Measurements from ENCODE around the gene S100A9. TPM values are rescaled to one million over a fixed set of nuclear protein-coding genes. Genes with fewer than 3 reads are reported as not detected.

Gene S100A9
- total RNA-seq: 0.82 TPM in 1 of 2 replicates, not detected in the other

GRCh38 chr1:153357853-153358690 is at the start of gene S100A9:
TSS of gene S100A9 (plus strand) at chr1:153357854. CDS start at chr1:153358284, 430 bp downstream.

DNA sequence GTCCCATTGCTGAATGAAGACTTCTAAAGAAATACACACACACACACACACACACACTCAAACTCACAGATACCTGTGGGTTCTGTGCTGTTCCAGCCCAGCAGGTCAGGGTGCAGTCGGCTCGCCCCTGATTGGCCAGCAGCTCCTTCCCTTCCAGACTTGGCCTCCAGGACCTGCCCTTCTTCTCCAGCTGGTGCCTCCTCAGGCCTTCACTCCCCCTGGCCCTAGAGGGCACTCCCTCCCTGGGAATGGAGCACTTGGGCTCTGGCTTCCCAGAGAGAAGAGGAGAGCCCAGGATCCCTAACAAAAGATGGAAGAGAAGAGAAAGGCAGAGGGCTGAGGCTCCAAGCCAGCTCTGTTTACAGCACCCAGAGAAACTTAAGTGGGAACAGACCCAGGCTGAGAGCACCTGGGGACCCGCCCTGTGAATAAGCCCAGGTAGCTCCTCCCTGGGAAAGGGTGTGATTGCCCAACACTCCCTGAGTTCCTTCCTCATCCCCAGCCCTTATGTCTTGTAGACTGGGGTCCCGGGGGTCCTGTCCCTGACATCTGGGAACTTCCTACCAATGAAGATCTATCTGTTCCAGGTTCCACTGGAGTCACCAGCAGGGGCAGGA is 45.0 kb upstream of the S100A9 start, which contains the start of gene PGLYRP3:
PGLYRP3 (minus strand) TSS at position 383 of the 617 bp plus-strand sequence. CDS start 2,287 bp downstream, outside the sequence.

DNA sequence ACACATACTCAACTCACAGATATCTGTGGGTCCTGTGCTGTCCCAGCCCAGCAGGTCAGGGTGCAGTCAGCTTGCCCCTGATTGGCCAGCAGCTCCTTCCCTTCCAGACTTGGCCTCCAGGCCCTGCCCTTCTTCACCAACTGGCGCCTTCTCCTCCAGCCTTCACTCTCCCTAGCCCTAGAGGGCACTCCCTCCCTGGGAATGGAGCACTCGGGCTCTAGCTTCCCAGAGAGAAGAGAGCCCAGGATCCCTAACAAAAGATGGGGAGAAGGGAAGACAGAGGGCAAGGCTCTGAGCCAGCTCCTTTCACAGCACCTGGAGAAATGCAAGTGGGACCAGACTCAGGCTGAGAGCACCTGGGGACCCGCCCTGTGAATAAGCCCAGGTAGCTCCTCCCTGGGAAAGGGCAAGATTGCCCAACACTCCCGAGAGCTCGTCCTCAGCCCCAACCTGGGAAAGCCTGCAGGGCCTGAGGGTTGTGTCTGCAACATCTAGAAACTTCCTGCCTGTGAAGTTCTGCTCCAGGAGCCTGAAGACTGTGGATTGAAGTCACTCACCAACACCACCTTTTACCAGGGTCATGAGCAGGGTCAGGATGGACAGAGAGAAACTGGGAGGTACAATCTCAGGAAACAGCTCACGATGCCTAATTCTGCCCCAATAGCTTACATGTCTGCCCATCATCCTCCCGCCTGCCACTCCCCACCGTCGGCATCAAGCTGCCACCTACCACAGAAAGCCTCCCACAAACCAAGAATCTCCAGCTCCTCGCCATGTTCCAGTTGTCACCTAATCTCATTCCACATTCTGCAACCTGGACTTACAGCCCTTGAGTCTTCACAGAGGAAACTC is 8.9 kb upstream of the S100A9 start, which contains the start of gene PGLYRP4:
PGLYRP4 (minus strand) TSS at position 331 of the 852 bp plus-strand sequence. CDS start 909 bp downstream, outside the sequence.

DNA sequence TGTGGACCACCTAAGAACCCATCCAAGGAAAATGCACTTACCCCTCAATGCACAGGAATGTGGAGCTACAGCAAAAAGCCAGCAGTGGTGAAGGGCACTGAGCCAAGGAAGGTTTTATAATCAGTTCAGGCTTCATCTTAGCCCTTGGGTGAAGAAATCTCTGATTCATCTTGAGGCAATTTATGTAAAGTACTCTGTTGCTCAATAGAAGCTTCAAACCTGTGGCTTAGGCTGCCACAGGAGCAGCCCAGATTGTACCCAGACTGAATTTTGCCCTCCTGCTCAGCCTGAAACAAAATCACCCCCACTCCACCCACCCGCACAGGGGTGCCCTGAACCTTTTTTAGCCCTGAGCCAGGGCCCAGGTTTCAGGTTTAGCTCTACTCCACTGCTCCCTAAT is 17.9 kb downstream of the S100A9 start, which contains the start of gene S100A12:
S100A12 (minus strand) TSS at position 111 of the 400 bp plus-strand sequence. CDS start 1,029 bp downstream, outside the sequence.

GRCh38 chr1:153390938-153391710 is 33.5 kb downstream of the S100A9 start, which contains the start of gene S100A8:
TSS of gene S100A8 (minus strand) at chr1:153391073. CDS start at chr1:153390535, 538 bp downstream.

Other genes with a start within 250 kb of the S100A9 start
- gene SPRR2F, start 244.3 kb upstream of the S100A9 start, total RNA-seq: not detected in 2 replicates
- gene SPRR2G, start 207.0 kb upstream of the S100A9 start, total RNA-seq: not detected in 2 replicates
- gene LELP1, start 154.4 kb upstream of the S100A9 start, total RNA-seq: not detected in 2 replicates
- gene PRR9, start 140.3 kb upstream of the S100A9 start, total RNA-seq: 0.12 TPM in 1 of 2 replicates, not detected in the other
- gene LORICRIN, start 98.2 kb upstream of the S100A9 start, total RNA-seq: not detected in 2 replicates
- gene PGLYRP3, start 44.9 kb upstream of the S100A9 start, total RNA-seq: not detected in 2 replicates
- gene PGLYRP4, start 9.0 kb upstream of the S100A9 start, total RNA-seq: not detected in 2 replicates
- not detected in 2 replicates for gene S100A12, start 17.8 kb downstream of the S100A9 start, total RNA-seq
- not detected in 2 replicates for gene S100A8, start 33.2 kb downstream of the S100A9 start, total RNA-seq
- gene S100A7A, start 58.7 kb downstream of the S100A9 start, total RNA-seq: not detected in 2 replicates
- not detected in 2 replicates for gene S100A7, start 102.8 kb downstream of the S100A9 start, total RNA-seq
- 841 and 1,509 TPM in 2 replicates for gene S100A6, start 178.1 kb downstream of the S100A9 start, total RNA-seq
- gene S100A5, start 183.1 kb downstream of the S100A9 start, total RNA-seq: not detected in 2 replicates
- gene S100A4, start 188.0 kb downstream of the S100A9 start, total RNA-seq: 33.4 and 191 TPM in 2 replicates
- gene S100A3, start 191.4 kb downstream of the S100A9 start, total RNA-seq: 2.5 and 10.0 TPM in 2 replicates
- gene S100A2, start 208.0 kb downstream of the S100A9 start, total RNA-seq: not detected in 2 replicates